OCI-LY1 (cell line): ENCODE results near the gene LAMC2.

Experiments
- H2AFZ ChIP-seq: fragments of 200-600 bp; sonication (generic), shearing (Covaris generic); 2 replicates; pipeline ENCODE4 v1.6.0; 2014; ENCODE audit warnings: antibody characterized with exemption, mild to moderate bottlenecking, low read length
- H3F3A ChIP-seq: fragments of 200-600 bp; sonication (generic), shearing (Covaris generic); 2 replicates; pipeline ENCODE4 v1.6.0; 2014; ENCODE audit warnings: mild to moderate bottlenecking, antibody characterized with exemption, low read length, moderate library complexity; ENCODE audit not compliant: insufficient read depth
- H3K27ac ChIP-seq: fragments of 200-600 bp; sonication (generic); 2 replicates; pipeline ENCODE4 v1.5.1; 2014; ENCODE audit warnings: low read length, mixed run types, mild to moderate bottlenecking, low read depth; ENCODE audit not compliant: poor library complexity, severe bottlenecking
- H3K27me3 ChIP-seq: fragments of 200-600 bp; sonication (generic); 2 replicates; pipeline ENCODE4 v1.6.0; 2014; ENCODE audit warnings: antibody characterized with exemption, mild to moderate bottlenecking, low read length, moderate library complexity; ENCODE audit not compliant: insufficient read depth
- H3K36me3 ChIP-seq: fragments of 200-600 bp; sonication (generic); 2 replicates; pipeline ENCODE4 v1.6.1; 2014; ENCODE audit warnings: mild to moderate bottlenecking, antibody characterized with exemption, low read length, moderate library complexity, mixed read lengths; ENCODE audit not compliant: insufficient read depth
- H3K4me1 ChIP-seq: fragments of 200-600 bp; sonication (generic); 2 replicates; pipeline ENCODE4 v1.5.1; 2014; ENCODE audit warnings: mild to moderate bottlenecking, low read length, moderate library complexity; ENCODE audit not compliant: insufficient read depth, severe bottlenecking
- H3K4me2 ChIP-seq: fragments of 200-600 bp; sonication (generic), shearing (Covaris generic); 2 replicates; pipeline ENCODE4 v1.6.1; 2014; ENCODE audit warnings: low read length
- H3K4me3 ChIP-seq: fragments of 200-600 bp; sonication (generic); 2 replicates; pipeline ENCODE4 v1.5.1; 2014; ENCODE audit warnings: low read length, low read depth, mild to moderate bottlenecking, mixed read lengths; ENCODE audit not compliant: poor library complexity, severe bottlenecking
- H3K79me2 ChIP-seq: fragments of 200-600 bp; shearing (Covaris generic); 2 replicates; pipeline ENCODE4 v1.6.1; 2016; ENCODE audit warnings: mixed run types, low read length, mixed read lengths; ENCODE audit not compliant: insufficient read depth
- H3K9ac ChIP-seq: fragments of 200-600 bp; sonication (generic), shearing (Covaris generic); 2 replicates; pipeline ENCODE4 v1.6.1; 2014; ENCODE audit warnings: mild to moderate bottlenecking, low read length, mixed read lengths
- H3K9me2 ChIP-seq: fragments of 200-600 bp; sonication (generic), shearing (Covaris generic); 2 replicates; pipeline ENCODE4 v1.6.1; 2014; ENCODE audit warnings: low read depth, mild to moderate bottlenecking, low read length, mixed read lengths
- H3K9me3 ChIP-seq: fragments of 200-600 bp; shearing (Covaris generic); 2 replicates; pipeline ENCODE4 v1.6.1; 2014; ENCODE audit warnings: low read length, mixed read lengths
- H4K20me1 ChIP-seq: fragments of 200-600 bp; sonication (generic), shearing (Covaris generic); 2 replicates; pipeline ENCODE4 v1.6.0; 2016; ENCODE audit warnings: mild to moderate bottlenecking, low read length; ENCODE audit not compliant: insufficient read depth
- CTCF ChIP-seq: fragments of 200-600 bp; sonication (generic), shearing (Covaris generic); IDR thresholded peaks from 2 replicates; pipeline ENCODE4 v1.5.1; 2017; ENCODE audit warnings: mild to moderate bottlenecking, antibody characterized with exemption, low read length, moderate library complexity, mixed read lengths
- EZH2 ChIP-seq: fragments of 200-600 bp; sonication (generic), shearing (Covaris generic); IDR thresholded peaks from 2 replicates; pipeline ENCODE4 v1.8.0; 2017; ENCODE audit warnings: borderline replicate concordance, mixed run types, mild to moderate bottlenecking, antibody characterized with exemption, low read length, moderate library complexity, mixed read lengths

The LAMC2 gene

GRCh38 chr1:183279835-183280234, 93.8 kb downstream of the LAMC2 start:
- peaks cover 3% of the 10 kb centered on the region; the same call in 1 of the 2 replicates for H3K27me3 ChIP-seq
- no peak overlapping the region for H2AFZ ChIP-seq
- H3K4me2 ChIP-seq = no peak overlapping the region
- no peaks in the 10 kb centered on the region for H3K79me2 ChIP-seq
- H3K9ac ChIP-seq = no peak overlapping the region
- no peak overlapping the region for H3K27ac ChIP-seq
- no peaks in the 10 kb centered on the region for H3K4me1 ChIP-seq
- no peak for TF ChIP-seq EZH2
- TF ChIP-seq CTCF = no peak
- no peaks in the 10 kb centered on the region for H3K36me3 ChIP-seq
- no peaks in the 10 kb centered on the region for H3K9me2 ChIP-seq
- no peak overlapping the region for H3K4me3 ChIP-seq
- no peaks in the 10 kb centered on the region for H3K9me3 ChIP-seq
- H4K20me1 ChIP-seq = no peaks in the 10 kb centered on the region
- H3F3A ChIP-seq = no peaks in the 10 kb centered on the region

- H3K9me2 ChIP-seq = no peaks in the 10 kb centered on the region
- no peak overlapping the region for H2AFZ ChIP-seq
- H3K79me2 ChIP-seq = no peaks in the 10 kb centered on the region
- TF ChIP-seq CTCF (no peak), EZH2 (no peak)
- no peaks in the 10 kb centered on the region for H3K4me1 ChIP-seq
- no peak overlapping the region for H3K9ac ChIP-seq
- no peak overlapping the region for H3K27ac ChIP-seq
- H3K4me3 ChIP-seq = no peak overlapping the region
- H3K4me2 ChIP-seq = no peak overlapping the region
- H3K27me3 ChIP-seq = peaks cover 3% of the 10 kb centered on the region; the same call in 1 of the 2 replicates
- H3K36me3 ChIP-seq = no peaks in the 10 kb centered on the region
- no peaks in the 10 kb centered on the region for H4K20me1 ChIP-seq
- no peaks in the 10 kb centered on the region for H3K9me3 ChIP-seq
- H3F3A ChIP-seq = no peaks in the 10 kb centered on the region
These were observed 95.0 kb downstream of the LAMC2 start for GRCh38 chr1:183281039-183281438.

DNA sequence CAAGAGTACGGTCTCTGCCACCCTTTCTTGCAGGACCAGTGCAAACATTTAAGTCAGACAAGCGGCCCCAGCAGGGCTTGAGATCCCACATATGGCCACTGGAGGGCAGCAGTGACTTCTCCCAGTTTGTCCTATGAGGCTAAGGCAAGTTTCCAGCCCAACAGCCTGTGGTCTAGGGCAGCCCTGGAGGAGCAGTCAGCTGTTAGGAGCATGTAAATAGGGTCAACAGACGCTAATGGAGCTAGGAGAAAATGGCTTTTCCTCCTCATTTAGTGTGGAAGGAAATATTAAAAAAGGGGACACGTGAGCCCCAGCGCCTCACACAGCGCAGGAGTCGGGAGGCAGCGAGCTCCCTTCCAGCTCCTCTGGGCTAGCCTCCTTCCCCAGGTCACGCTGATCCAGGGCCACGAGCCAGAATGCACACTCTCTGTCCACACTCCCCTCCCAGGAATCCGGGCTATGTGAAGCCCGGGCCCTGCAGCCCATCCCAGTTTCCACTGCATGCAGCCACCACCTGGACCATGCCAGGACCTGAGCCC, 95.6 kb downstream of the LAMC2 start:
- H3K4me3 ChIP-seq = no peak overlapping the region
- peaks cover 3% of the 10 kb centered on the region; the same call in 1 of the 2 replicates for H3K27me3 ChIP-seq
- H3K9ac ChIP-seq = no peak overlapping the region
- H3K4me2 ChIP-seq = no peak overlapping the region
- H3K4me1 ChIP-seq = no peaks in the 10 kb centered on the region
- no peaks in the 10 kb centered on the region for H3K9me3 ChIP-seq
- no peaks in the 10 kb centered on the region for H3F3A ChIP-seq
- TF ChIP-seq EZH2 (no peak), CTCF (peak; percentile 87)
- H3K79me2 ChIP-seq = no peaks in the 10 kb centered on the region
- no peak overlapping the region for H3K27ac ChIP-seq
- no peaks in the 10 kb centered on the region for H3K9me2 ChIP-seq
- no peaks in the 10 kb centered on the region for H4K20me1 ChIP-seq
- no peak overlapping the region for H2AFZ ChIP-seq
- H3K36me3 ChIP-seq = no peaks in the 10 kb centered on the region
